Adipocyte (in vitro differentiated cells): ENCODE results near the gene HSP90AA1.

Source experiments
- DNase-seq: peaks from one replicate; pipeline ENCODE4 v3.0.0-alpha.2; 2015; ENCODE audit warnings: low read depth
- H3K27me3 ChIP-seq: replicated peaks from 2 replicates; pipeline ENCODE4 v1.7.0; 2013; ENCODE audit warnings: mild to moderate bottlenecking, low read length, moderate library complexity; ENCODE audit not compliant: control insufficient read depth, insufficient read depth
- H3K36me3 ChIP-seq: 2 replicates; pipeline ENCODE4 v1.7.0; 2013; ENCODE audit warnings: low read length, mild to moderate bottlenecking, moderate library complexity; ENCODE audit not compliant: control insufficient read depth, insufficient read depth, severe bottlenecking
- H3K4me1 ChIP-seq: 2 replicates; pipeline ENCODE4 v1.7.0; 2013; ENCODE audit warnings: mild to moderate bottlenecking, low read length, moderate library complexity; ENCODE audit not compliant: control insufficient read depth, insufficient read depth
- H3K4me3 ChIP-seq: 2 replicates; pipeline ENCODE4 v1.7.0; 2013; ENCODE audit warnings: mild to moderate bottlenecking, low read length, moderate library complexity
- H3K9ac ChIP-seq: 2 replicates; pipeline ENCODE4 v1.7.0; 2013; ENCODE audit warnings: mild to moderate bottlenecking, low read length, moderate library complexity
- H3K9me3 ChIP-seq: 2 replicates; pipeline ENCODE4 v1.7.0; 2013; ENCODE audit warnings: mild to moderate bottlenecking, low read length, moderate library complexity; ENCODE audit not compliant: control insufficient read depth

Gene HSP90AA1

DNA sequence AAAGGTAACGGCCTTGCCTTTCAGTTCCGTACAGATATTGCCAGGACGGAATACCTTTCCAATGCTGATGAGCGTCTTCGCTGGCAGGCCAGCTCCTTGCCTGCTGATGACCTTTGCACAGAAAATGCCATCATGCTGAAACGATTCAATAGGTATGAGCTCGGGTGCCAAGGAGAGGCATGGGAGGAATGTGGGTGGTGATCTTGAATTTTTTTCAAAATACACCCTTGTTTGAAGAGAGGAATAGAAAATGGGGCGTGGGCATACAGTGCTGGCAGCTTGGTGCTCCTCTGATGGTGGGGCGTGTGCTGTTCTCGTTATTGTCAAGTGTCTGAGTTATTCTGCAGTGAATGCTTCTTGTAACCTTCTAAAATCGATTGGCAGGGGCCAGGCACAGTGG lies 52.5 kb downstream of the HSP90AA1 start:
- peaks cover 13% of the 10 kb centered on the region for H3K4me1 ChIP-seq
- H3K27me3 ChIP-seq, result no peaks in the 10 kb centered on the region
- DNase-seq, result no peak
- no peaks in the 10 kb centered on the region for H3K9me3 ChIP-seq
- peaks cover 97% of the 10 kb centered on the region for H3K36me3 ChIP-seq
- no peak overlapping the region for H3K9ac ChIP-seq
- no peak overlapping the region for H3K4me3 ChIP-seq

DNA sequence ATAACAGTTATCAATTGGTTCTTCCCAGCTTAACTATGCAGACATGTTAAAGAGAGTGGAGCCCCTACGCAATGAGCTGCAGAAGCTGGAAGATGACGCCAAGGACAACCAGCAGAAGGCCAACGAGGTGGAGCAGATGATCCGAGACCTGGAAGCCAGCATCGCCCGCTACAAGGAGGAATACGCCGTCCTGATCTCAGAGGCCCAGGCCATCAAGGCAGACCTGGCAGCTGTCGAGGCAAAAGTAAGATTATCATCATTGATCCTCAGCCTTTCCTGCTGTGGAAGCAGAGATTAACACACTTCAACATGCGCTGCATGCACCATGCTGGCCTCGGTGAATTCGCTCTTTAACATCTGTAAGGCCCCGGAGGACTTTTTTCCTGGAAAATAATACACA lies 53.6 kb downstream of the HSP90AA1 start:
- DNase-seq, result no peak
- H3K36me3 ChIP-seq, result peaks cover 96% of the 10 kb centered on the region
- no peak overlapping the region for H3K4me3 ChIP-seq
- no peak overlapping the region for H3K9ac ChIP-seq
- no peaks in the 10 kb centered on the region for H3K27me3 ChIP-seq
- H3K4me1 ChIP-seq, result peaks cover 24% of the 10 kb centered on the region
- H3K9me3 ChIP-seq, result no peaks in the 10 kb centered on the region
